RPMI8226 (cell line): Measurements from ENCODE around the gene LRRC2.

Experiments
- DNase-seq: peaks from one replicate; pipeline ENCODE4 v3.0.0-alpha.2; 2015

LRRC2 gene

GRCh38 chr3:46470831-46471230, 95.3 kb downstream of the LRRC2 start:
- DNase-seq = no peak

- DNase-seq = no peak
Measured at GRCh38 chr3:46469680-46470357, 96.3 kb downstream of the LRRC2 start.

- DNase-seq = no peak
Measured at GRCh38 chr3:46468753-46469600, 97.1 kb downstream of the LRRC2 start.

DNA sequence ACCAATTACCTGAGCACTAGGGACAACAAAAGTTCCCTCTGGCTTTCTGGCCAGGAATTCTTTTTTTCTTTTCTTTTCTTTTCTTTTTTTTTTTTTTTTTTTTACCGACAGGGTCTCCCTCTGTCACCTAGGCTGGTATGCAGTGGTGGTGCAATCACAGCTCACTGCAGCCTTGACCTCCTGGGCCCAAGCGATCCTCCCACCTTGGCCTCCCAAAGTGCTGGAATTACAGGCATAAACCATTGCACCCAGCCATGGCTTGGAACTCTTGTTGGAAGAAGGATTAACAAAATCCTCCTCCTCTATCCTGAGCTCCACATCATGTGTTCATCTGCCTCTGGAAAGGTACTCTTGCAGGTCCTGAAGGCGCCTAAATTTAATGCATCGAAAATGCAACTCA, 98.5 kb downstream of the LRRC2 start:
- DNase-seq = no peak

DNA sequence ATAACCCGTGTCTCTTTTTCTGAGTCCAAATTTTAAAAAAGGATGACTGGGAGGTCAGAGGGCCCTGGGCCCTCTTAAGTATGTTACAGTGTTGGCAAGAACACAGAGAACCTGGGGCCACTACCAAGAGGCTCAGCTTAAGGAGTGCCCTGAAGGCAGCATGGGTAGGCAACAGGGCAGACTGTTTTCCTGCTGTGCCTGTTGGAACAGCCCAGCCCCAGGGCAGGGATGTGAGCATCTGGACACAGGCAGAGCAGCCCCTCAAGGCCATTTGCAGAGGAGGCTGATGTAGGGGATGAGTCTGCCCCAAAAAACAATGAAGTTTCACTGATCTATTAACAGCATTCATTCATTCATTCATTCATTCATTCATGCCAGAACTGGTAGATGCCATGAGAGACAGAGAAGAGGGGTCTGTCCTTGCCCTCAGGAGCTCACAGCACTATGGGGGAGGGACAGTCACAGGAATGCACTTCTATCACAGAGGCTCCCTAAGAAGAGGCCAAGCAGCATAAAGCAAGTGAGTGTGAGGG, 99.2 kb downstream of the LRRC2 start:
- DNase-seq = no peak

- no peak for DNase-seq
Measured at GRCh38 chr3:46466273-46466672, 99.8 kb downstream of the LRRC2 start.
